HepG2 (cell line): ENCODE measurements around the gene EGR1. TPM values are rescaled to one million over a fixed set of nuclear protein-coding genes. Genes with fewer than 3 reads are reported as not detected.

ENCODE experiments used
- ATF5 ChIP-seq: sonication (generic); formaldehyde crosslinking; IDR thresholded peaks from 2 replicates; pipeline ENCODE4 v1.4.0; 2020; ENCODE audit warnings: mild to moderate bottlenecking, low read depth, missing genetic modification reagents
- MXI1 ChIP-seq: IDR thresholded peaks from 3 replicates; pipeline ENCODE4 v1.6.1; 2012; ENCODE audit warnings: low read depth, low read length, inconsistent platforms, borderline replicate concordance
- RFX5 ChIP-seq: IDR thresholded peaks from 2 replicates; pipeline ENCODE4 v1.6.1; 2011; ENCODE audit warnings: low read depth, low read length, improper control_type of control experiment
- SALL1 ChIP-seq: sonication (generic); formaldehyde crosslinking; IDR thresholded peaks from 2 replicates; pipeline ENCODE4 v1.8.0; 2022; ENCODE audit warnings: mild to moderate bottlenecking, missing genetic modification reagents
- SIX4 ChIP-seq: sonication (generic); formaldehyde crosslinking; IDR thresholded peaks from 2 replicates; pipeline ENCODE4 v1.4.0; 2020; ENCODE audit warnings: missing genetic modification reagents
- THRA ChIP-seq: sonication (generic); formaldehyde crosslinking; IDR thresholded peaks from 2 replicates; pipeline ENCODE4 v1.4.0; 2020; ENCODE audit warnings: missing genetic modification reagents, borderline replicate concordance
- ZEB1 ChIP-seq: IDR thresholded peaks from 2 replicates; pipeline ENCODE4 v1.6.1; 2012; ENCODE audit warnings: mild to moderate bottlenecking, low read depth, inconsistent platforms; ENCODE audit not compliant: insufficient replicate concordance
- ZNF138 ChIP-seq: sonication (generic); formaldehyde crosslinking; IDR thresholded peaks from 2 replicates; pipeline ENCODE4 v1.5.0; 2020; ENCODE audit warnings: mild to moderate bottlenecking, low read depth, missing genetic modification reagents
- ZNF577 ChIP-seq: sonication (generic); formaldehyde crosslinking; IDR thresholded peaks from 2 replicates; pipeline ENCODE4 v1.4.0; 2020; ENCODE audit warnings: mild to moderate bottlenecking, low read depth, missing genetic modification reagents, borderline replicate concordance
- ZNF816 ChIP-seq: sonication (generic); formaldehyde crosslinking; IDR thresholded peaks from 2 replicates; pipeline ENCODE4 v1.8.0; 2022; ENCODE audit warnings: missing genetic modification reagents, mild to moderate bottlenecking, borderline replicate concordance
- ZNF883 ChIP-seq: sonication (generic); formaldehyde crosslinking; IDR thresholded peaks from 2 replicates; pipeline ENCODE4 v1.5.1; 2020; ENCODE audit warnings: mild to moderate bottlenecking, missing genetic modification reagents; ENCODE audit errors: not compliant biosample characterization
- polyA plus RNA-seq, 8 experiments: library from polyadenylated mRNA; depleted of rRNA in 3 of 8; stranded (reverse) in 7 of 8; unstranded in 1 of 8; fragments of >200 nt; fragmentation: Illumina TruSeq in 4 of 8; extraction: Trizol in 4 of 8; gene quantifications; 2 replicates each; pipeline versions ENCODE4 v1.2.1 to v1.2.3, GENCODE V29; 2011 to 2016; ENCODE audit warnings: low read depth in 4 of 8, missing spikeins in 1 of 8, mixed read lengths in 1 of 8; ENCODE audit not compliant: insufficient read depth in 1 of 8
- total RNA-seq, 5 experiments: library from RNA; depleted of rRNA; stranded (reverse); fragments of >200 nt; fragmentation: Illumina TruSeq; extraction: Trizol; gene quantifications; 2 replicates each; pipeline ENCODE4 v1.2.3, GENCODE V29; 2016; ENCODE audit warnings: low read depth in 1 of 5
- TF ChIP-seq, protein P1 (sequence below), 2 experiments: fragments of 450-650 bp in 1 of 2; sonication (generic) in 1 of 2; formaldehyde crosslinking in 1 of 2; IDR thresholded peaks; 2 replicates each; pipeline versions ENCODE4 v1.6.1 to v1.8.0; 2016 to 2022; ENCODE audit warnings: antibody characterized with exemption in 1 of 2, mild to moderate bottlenecking in 1 of 2, missing genetic modification reagents in 1 of 2

The EGR1 gene
- total and polyA plus RNA-seq, 2 of the 13 experiments (the other 11 are each of a cell fraction or from before 2014, with no cell fraction given) = 4.1 to 4.5 TPM

DNA sequence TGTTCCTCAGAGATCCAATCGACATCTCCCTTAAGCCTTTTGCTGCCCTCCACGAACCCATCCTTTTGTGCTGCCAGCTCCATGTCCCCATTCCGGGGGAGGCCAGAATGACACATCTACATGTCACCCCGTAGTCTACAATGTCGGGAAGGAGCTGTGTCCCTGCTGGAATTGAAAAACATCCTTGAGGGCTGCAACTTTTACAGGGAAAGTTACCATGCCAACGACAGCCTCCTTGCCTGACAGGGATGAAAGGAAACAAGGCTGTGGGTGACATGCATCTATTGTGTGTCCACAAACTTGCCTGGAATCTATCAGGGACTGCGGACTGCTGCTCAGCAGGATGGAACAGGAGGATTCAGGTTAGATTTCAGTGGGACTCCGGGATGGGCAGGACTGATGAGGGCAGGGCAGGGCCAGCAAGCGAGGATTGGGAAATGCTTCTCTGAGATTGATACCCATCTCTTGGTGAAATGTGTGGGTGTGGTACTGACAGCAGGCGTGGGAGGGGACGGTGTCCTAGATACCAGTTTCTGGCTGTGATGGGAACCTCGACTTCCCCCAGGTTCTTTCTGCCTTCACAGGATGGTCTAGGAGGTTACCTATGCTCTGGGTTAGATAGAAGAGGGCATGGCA lies 25.5 kb downstream of the EGR1 start (continued):
- TF ChIP-seq, protein P1, sequence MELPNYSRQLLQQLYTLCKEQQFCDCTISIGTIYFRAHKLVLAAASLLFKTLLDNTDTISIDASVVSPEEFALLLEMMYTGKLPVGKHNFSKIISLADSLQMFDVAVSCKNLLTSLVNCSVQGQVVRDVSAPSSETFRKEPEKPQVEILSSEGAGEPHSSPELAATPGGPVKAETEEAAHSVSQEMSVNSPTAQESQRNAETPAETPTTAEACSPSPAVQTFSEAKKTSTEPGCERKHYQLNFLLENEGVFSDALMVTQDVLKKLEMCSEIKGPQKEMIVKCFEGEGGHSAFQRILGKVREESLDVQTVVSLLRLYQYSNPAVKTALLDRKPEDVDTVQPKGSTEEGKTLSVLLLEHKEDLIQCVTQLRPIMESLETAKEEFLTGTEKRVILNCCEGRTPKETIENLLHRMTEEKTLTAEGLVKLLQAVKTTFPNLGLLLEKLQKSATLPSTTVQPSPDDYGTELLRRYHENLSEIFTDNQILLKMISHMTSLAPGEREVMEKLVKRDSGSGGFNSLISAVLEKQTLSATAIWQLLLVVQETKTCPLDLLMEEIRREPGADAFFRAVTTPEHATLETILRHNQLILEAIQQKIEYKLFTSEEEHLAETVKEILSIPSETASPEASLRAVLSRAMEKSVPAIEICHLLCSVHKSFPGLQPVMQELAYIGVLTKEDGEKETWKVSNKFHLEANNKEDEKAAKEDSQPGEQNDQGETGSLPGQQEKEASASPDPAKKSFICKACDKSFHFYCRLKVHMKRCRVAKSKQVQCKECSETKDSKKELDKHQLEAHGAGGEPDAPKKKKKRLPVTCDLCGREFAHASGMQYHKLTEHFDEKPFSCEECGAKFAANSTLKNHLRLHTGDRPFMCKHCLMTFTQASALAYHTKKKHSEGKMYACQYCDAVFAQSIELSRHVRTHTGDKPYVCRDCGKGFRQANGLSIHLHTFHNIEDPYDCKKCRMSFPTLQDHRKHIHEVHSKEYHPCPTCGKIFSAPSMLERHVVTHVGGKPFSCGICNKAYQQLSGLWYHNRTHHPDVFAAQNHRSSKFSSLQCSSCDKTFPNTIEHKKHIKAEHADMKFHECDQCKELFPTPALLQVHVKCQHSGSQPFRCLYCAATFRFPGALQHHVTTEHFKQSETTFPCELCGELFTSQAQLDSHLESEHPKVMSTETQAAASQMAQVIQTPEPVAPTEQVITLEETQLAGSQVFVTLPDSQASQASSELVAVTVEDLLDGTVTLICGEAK (IDR thresholded peaks at IDR 0.05) = no peak
- TF ChIP-seq, protein P1 (CRISPR knock-in tag; IDR thresholded peaks at IDR 0.05) = 0 out of 2 replicates have a peak, but pooled peaks have one; percentile 28
- TF ChIP-seq RFX5 (no peak), ZNF816 (CRISPR knock-in tag) (no peak), ZNF883 (CRISPR knock-in tag) (no peak), SIX4 (no peak), MXI1 (no peak), THRA (CRISPR knock-in tag) (no peak), SALL1 (CRISPR knock-in tag) (0 out of 2 replicates have a peak, but pooled peaks have one; percentile 12), ZNF577 (no peak), ZEB1 (no peak), ATF5 (CRISPR knock-in tag) (no peak), ZNF138 (no peak)
